GM12878 (cell line): ENCODE measurements around the gene NEB. TPM values are rescaled to one million over a fixed set of nuclear protein-coding genes. Genes with fewer than 3 reads are reported as not detected.

Experiments
- DPF2 ChIP-seq: fragments of 450-650 bp; IDR thresholded peaks from 2 replicates; pipeline ENCODE4 v1.6.1; 2017; ENCODE audit warnings: mild to moderate bottlenecking
- EGR1 ChIP-seq, 2 experiments: IDR thresholded peaks; 1 replicate in 1 of 2; 2 replicates in 1 of 2; pipeline ENCODE4 v1.6.1; 2011 to 2012; ENCODE audit warnings: low read depth in 2 of 2, low read length in 2 of 2, borderline replicate concordance in 1 of 2, mild to moderate bottlenecking in 1 of 2, moderate library complexity in 1 of 2
- ETV6 ChIP-seq, 2 experiments: fragments of 450-650 bp in 1 of 2; IDR thresholded peaks in 1 of 2; conservative IDR thresholded peaks in 1 of 2; 2 replicates each; pipeline ENCODE4 v1.6.1; 2014; ENCODE audit warnings: antibody characterized with exemption in 1 of 2, borderline replicate concordance in 1 of 2, low read depth in 1 of 2, mild to moderate bottlenecking in 1 of 2, moderate library complexity in 1 of 2
- HDAC6 ChIP-seq: fragments of 200-600 bp; sonication (generic); IDR thresholded peaks from one replicate; pipeline ENCODE4 v1.8.0; 2017; ENCODE audit warnings: antibody characterized with exemption; ENCODE audit not compliant: unreplicated experiment
- MEF2A ChIP-seq: IDR thresholded peaks from 2 replicates; pipeline ENCODE4 v1.6.1; 2011; ENCODE audit warnings: low read depth, mild to moderate bottlenecking, low read length, moderate library complexity; ENCODE audit not compliant: insufficient read depth
- MYC ChIP-seq: IDR thresholded peaks from 2 replicates; pipeline ENCODE4 v1.6.1; 2011; ENCODE audit warnings: mild to moderate bottlenecking, low read length, moderate library complexity, inconsistent platforms; ENCODE audit not compliant: insufficient read depth, insufficient replicate concordance, insufficient read length, severe bottlenecking
- NFYA ChIP-seq: IDR thresholded peaks from 2 replicates; pipeline ENCODE4 v1.6.1; 2011; ENCODE audit warnings: low read depth, mild to moderate bottlenecking, low read length, improper control_type of control experiment, borderline replicate concordance
- PBX3 ChIP-seq: IDR thresholded peaks from 2 replicates; pipeline ENCODE4 v1.6.1; 2011; ENCODE audit warnings: mild to moderate bottlenecking, low read depth, low read length, moderate library complexity; ENCODE audit not compliant: insufficient replicate concordance
- REST ChIP-seq: IDR thresholded peaks from 2 replicates; pipeline ENCODE4 v1.6.1; 2012; ENCODE audit warnings: mild to moderate bottlenecking, low read depth, low read length
- SKIL ChIP-seq: fragments of 450-650 bp; IDR thresholded peaks from 2 replicates; pipeline ENCODE4 v1.6.1; 2017; ENCODE audit warnings: mild to moderate bottlenecking, low read depth, inconsistent platforms; ENCODE audit not compliant: poor library complexity, severe bottlenecking
- SMARCA5 ChIP-seq: fragments of 450-650 bp; IDR thresholded peaks from 2 replicates; pipeline ENCODE4 v1.6.1; 2017; ENCODE audit warnings: mild to moderate bottlenecking
- SUZ12 ChIP-seq: fragments of 200-600 bp; sonication (generic); IDR thresholded peaks from one replicate; pipeline ENCODE4 v1.6.1; 2018; ENCODE audit warnings: antibody characterized with exemption, mild to moderate bottlenecking; ENCODE audit not compliant: unreplicated experiment
- ZNF622 ChIP-seq: fragments of 450-650 bp; IDR thresholded peaks from 2 replicates; pipeline ENCODE4 v1.6.1; 2017; ENCODE audit warnings: mild to moderate bottlenecking, inconsistent platforms
- ZNF687 ChIP-seq: fragments of 450-650 bp; IDR thresholded peaks from 2 replicates; pipeline ENCODE4 v1.6.1; 2017; ENCODE audit warnings: mild to moderate bottlenecking, moderate library complexity
- polyA plus RNA-seq, 11 experiments: library from polyadenylated mRNA; depleted of rRNA in 4 of 11; unstranded in 6 of 11; stranded (reverse) in 5 of 11; fragments of >200 nt; fragmentation: Nextera tagmentation in 4 of 11; fragmentation: Illumina TruSeq in 1 of 11; extraction: Ambion mirVana in 4 of 11; extraction: Trizol in 1 of 11; gene quantifications; 1 replicate in 1 of 11; 2 replicates in 10 of 11; pipeline versions ENCODE4 v1.2.1 to v1.2.3, GENCODE V29; 2011 to 2016; ENCODE audit warnings: inconsistent platforms in 2 of 11, missing spikeins in 2 of 11, low read depth in 1 of 11
- total RNA-seq, 4 experiments: library from RNA; depleted of rRNA in 3 of 4; stranded (reverse); fragments of >200 nt in 3 of 4; fragmentation: Illumina TruSeq in 1 of 4; extraction: Trizol in 1 of 4; gene quantifications; 2 replicates each; pipeline versions ENCODE4 v1.2.1 to v1.2.3, GENCODE V29; 2013 to 2021

Gene NEB
- total and polyA plus RNA-seq, 10 of the 15 experiments (the other 5 are each of a cell fraction or from before 2014, with no cell fraction given) = 0.04 to 0.77 (median 0.12) TPM

- no peak for TF ChIP-seq ZNF687
- TF ChIP-seq ZNF622 = no peak
- TF ChIP-seq MYC = no peak
- peak; percentile 98 for TF ChIP-seq MEF2A
- 0 out of 2 replicates have a peak, but pooled peaks have one; percentile 63 for TF ChIP-seq SMARCA5
- TF ChIP-seq HDAC6 = no peak
- no peak for TF ChIP-seq NFYA
- TF ChIP-seq SUZ12 = no peak
- TF ChIP-seq ETV6 (conservative IDR thresholded peaks at IDR 0.05 in 1 of 2, IDR thresholded peaks at IDR 0.05 in 1 of 2; ENCODE audit: borderline replicate concordance in 1 of 2, low read depth in 1 of 2) = 0 out of 4 replicates have a peak, but pooled peaks of 1 of the 2 experiments have one; percentile 14
- peak; percentile 85 for TF ChIP-seq DPF2
- peak; percentile 91 for TF ChIP-seq SKIL
- TF ChIP-seq EGR1 (IDR thresholded peaks at IDR 0.05; ENCODE audit: borderline replicate concordance in 1 of 2, low read depth in 2 of 2, low read length in 2 of 2) = no peak
- no peak for TF ChIP-seq REST
- peak; percentile 2 for TF ChIP-seq PBX3
These were observed 37.5 kb upstream of the NEB start (continued) for GRCh38 chr2:151771599-151772358.
